Activated T-cell treated with anti-CD3 and anti-CD28 coated beads, Interleukin-2, amount 50 U/mL, for 72 hours (primary cell): ENCODE data around the gene PTPN13. TPM values are rescaled to one million over a fixed set of nuclear protein-coding genes. Genes with fewer than 3 reads are reported as not detected.
A peak's percentile ranks its signal among the peaks of the same experiment; 100 is the strongest.

Source experiments
- ATAC-seq, 2 donors: fragments of 150-1000 bp; cut with Tn5 transposase; replicated peaks in 1 of 2; 2 replicates each; pipeline ENCODE4 v1.10.0; 2021; ENCODE audit warnings: moderate library complexity in 2 of 2, mild to moderate bottlenecking in 1 of 2
- DNase-seq, 2 donors: peaks; one replicate each; pipeline ENCODE4 v3.0.0; 2021 to 2022; ENCODE audit warnings: mixed read lengths in 1 of 2
- H3K27ac Mint-ChIP-seq: one replicate; pipeline ENCODE4 v1.8.0; 2022; ENCODE audit warnings: mild to moderate bottlenecking, moderate library complexity, mixed read lengths
- H3K27me3 Mint-ChIP-seq: one replicate; pipeline ENCODE4 v1.8.0; 2022; ENCODE audit warnings: low read depth, mixed read lengths
- H3K36me3 Mint-ChIP-seq, 2 donors: one replicate each; pipeline ENCODE4 v1.8.0; 2022; ENCODE audit warnings: mixed read lengths in 2 of 2, mild to moderate bottlenecking in 1 of 2; ENCODE audit not compliant: insufficient read depth in 2 of 2
- H3K4me1 Mint-ChIP-seq: one replicate; pipeline ENCODE4 v1.8.0; 2022; ENCODE audit warnings: low read depth, mixed read lengths
- H3K4me3 Mint-ChIP-seq, 2 donors: one replicate each; pipeline ENCODE4 v1.8.0; 2022; ENCODE audit warnings: mild to moderate bottlenecking in 2 of 2, mixed read lengths in 2 of 2, moderate library complexity in 2 of 2
- H3K9me3 Mint-ChIP-seq, 2 donors: one replicate each; pipeline ENCODE4 v1.8.0; 2022; ENCODE audit warnings: mixed read lengths in 2 of 2
- total RNA-seq, 2 donors: library from RNA; stranded (reverse); gene quantifications; one replicate each; pipeline ENCODE4 v1.2.3, GENCODE V29; 2022

Gene PTPN13
- total RNA-seq, 2 donors from 2014 or later = 2.4 to 7.8 TPM

DNA sequence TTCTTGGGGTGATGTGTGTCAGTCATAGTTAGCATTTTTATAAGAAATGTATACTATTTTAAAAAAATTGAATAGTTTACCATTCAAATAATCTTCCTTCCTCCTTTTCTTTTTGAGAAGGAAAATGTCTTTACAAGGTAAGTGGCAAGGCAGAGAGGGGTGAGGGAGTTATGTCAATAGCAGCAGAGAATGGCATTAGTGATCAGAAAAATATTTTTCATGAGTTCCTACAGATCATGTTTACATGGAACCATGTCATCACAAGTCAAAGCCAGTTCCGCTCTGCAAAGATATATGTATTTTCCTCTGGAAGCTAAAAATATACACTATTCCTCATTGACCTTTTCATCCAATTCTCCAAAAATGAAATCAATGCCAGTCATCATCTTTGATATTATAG lies 67.3 kb downstream of the PTPN13 start:
- DNase-seq = no peak
- Mint-ChIP-seq H3K4me1 (peaks cover 4% of the 10 kb centered on the region), H3K4me3 (no peak overlapping the region), H3K36me3 (no peaks in the 10 kb centered on the region), H3K9me3 (no peaks in the 10 kb centered on the region), H3K27ac (no peak overlapping the region), H3K27me3 (no peaks in the 10 kb centered on the region)
- ATAC-seq = no peak

DNA sequence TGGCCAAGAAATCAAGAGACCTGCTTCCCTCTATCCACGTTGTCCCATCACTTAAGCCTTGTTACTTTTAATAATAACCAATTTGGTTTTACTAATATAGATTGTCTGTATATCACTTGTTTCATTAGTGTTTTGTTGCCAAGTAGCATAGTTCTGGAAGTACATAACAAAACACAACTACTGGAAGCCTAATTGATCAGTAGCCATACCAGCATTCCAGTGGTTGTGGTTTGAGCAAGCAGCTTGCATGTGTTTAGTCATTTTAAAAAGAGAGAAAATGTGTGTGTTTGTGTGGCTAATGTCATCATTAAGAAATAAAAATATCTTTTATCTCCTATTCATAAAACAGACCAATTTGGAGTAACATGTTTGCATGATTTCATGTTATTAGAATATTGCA lies 70.8 kb downstream of the PTPN13 start:
- no peaks in the 10 kb centered on the region for H3K27me3 Mint-ChIP-seq
- no peak overlapping the region for H3K27ac Mint-ChIP-seq
- no peaks in the 10 kb centered on the region for H3K9me3 Mint-ChIP-seq
- DNase-seq (no peak), ATAC-seq (no peak)
- no peak overlapping the region for H3K4me3 Mint-ChIP-seq
- H3K4me1 Mint-ChIP-seq = no peaks in the 10 kb centered on the region
- no peaks in the 10 kb centered on the region for H3K36me3 Mint-ChIP-seq

DNA sequence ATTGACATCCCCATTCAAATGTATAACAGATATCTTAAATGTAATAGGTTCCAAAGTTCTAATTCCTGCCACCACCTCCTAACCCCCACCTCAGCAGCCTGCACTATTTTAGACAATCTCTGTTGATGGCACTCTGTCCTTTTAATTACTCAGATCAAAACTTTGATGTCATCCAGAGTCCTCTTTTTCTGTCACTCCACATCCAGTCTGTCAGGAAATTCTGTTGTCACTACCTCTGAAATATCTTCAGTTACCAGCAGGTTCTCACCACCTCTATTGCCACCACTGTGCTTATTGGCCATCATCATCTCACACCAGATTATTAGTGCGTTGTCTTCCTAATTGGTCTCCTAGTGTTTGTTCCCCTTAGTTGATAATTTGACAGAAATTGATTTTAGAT lies 76.2 kb downstream of the PTPN13 start:
- Mint-ChIP-seq H3K4me1 (no peaks in the 10 kb centered on the region), H3K27ac (peak overlapping the region; percentile 76), H3K27me3 (no peaks in the 10 kb centered on the region), H3K4me3 (peak overlapping the region in 1 of 2 donors; percentile 58), H3K36me3 (no peaks in the 10 kb centered on the region), H3K9me3 (no peaks in the 10 kb centered on the region)
- ATAC-seq = peak in 1 of 2 donors; percentile 58
- DNase-seq = no peak

DNA sequence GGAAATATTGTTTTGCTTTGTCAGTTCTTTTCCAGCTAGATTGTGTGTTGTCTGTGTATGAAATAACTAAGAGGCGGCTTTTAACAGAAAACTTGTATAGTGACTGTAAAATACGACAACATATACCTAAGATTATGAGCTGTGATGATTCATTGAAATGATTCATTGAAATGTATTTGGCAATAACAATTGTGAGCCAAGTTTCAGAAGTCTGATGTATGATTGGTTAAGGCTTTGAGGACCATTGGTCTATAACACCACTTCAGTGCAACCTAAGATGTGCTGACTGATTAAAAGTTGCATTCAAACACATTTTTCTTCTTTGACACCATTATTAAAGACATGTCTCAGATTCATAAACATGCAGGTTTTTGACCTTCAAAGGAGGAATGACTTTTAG lies 76.6 kb downstream of the PTPN13 start:
- peak overlapping the region in 1 of 2 donors; percentile 58 for H3K4me3 Mint-ChIP-seq
- peak overlapping the region; percentile 76 for H3K27ac Mint-ChIP-seq
- DNase-seq (no peak), ATAC-seq (peak; percentile 40 to 73)
- no peaks in the 10 kb centered on the region for H3K9me3 Mint-ChIP-seq
- no peaks in the 10 kb centered on the region for H3K4me1 Mint-ChIP-seq
- H3K36me3 Mint-ChIP-seq = no peaks in the 10 kb centered on the region
- H3K27me3 Mint-ChIP-seq = no peaks in the 10 kb centered on the region

- Mint-ChIP-seq H3K27ac (no peak overlapping the region), H3K36me3 (no peaks in the 10 kb centered on the region), H3K9me3 (peaks cover 0 to 2% of the 10 kb centered on the region in 2 donors), H3K4me3 (no peak overlapping the region), H3K27me3 (no peaks in the 10 kb centered on the region), H3K4me1 (no peaks in the 10 kb centered on the region)
- DNase-seq = no peak
- ATAC-seq = no peak
These were observed 81.4 kb downstream of the PTPN13 start for GRCh38 chr4:86675548-86675947.

DNA sequence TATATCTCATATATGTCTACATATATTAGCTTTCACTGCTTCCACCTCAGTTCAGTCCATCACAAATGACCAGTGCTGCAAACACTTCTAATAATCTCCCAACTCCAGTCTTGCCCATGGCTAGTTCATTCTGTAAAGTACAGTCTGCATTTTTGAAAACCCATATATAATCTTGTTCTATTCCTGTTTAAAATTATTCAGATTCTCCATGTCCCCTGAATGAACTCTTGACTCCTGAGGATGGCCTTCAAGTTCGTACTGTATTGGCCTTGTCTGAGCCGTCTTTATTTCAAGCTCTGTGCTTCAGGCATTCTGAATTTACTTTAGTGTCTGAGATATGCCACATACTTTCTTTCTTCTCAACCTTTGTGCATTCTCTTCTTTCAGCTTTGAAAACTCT lies 84.7 kb downstream of the PTPN13 start:
- DNase-seq (no peak), ATAC-seq (no peak)
- Mint-ChIP-seq H3K4me1 (no peaks in the 10 kb centered on the region), H3K27me3 (no peaks in the 10 kb centered on the region), H3K36me3 (no peaks in the 10 kb centered on the region), H3K27ac (no peak overlapping the region), H3K9me3 (peaks cover 0 to 2% of the 10 kb centered on the region in 2 donors), H3K4me3 (no peak overlapping the region)

DNA sequence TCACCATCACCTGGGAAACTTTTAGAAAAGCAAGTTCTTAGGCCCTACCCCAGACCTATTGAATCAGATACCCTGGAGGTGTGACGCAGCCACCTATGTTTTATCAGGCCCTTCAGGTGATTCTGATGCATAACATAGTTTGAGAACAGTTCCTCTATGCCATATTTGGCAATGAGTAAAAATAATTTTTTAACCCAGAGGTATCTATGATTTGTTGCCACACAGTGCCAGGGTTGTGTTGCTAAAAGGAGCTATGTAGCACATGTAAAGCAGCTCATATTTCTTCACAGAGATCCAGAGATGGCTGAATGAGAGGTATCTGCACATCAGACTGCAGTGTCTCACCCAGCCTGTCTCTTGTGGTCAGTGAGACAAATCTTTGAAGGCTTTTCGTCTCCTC lies 85.3 kb downstream of the PTPN13 start:
- Mint-ChIP-seq H3K4me3 (no peak overlapping the region), H3K27me3 (no peaks in the 10 kb centered on the region), H3K9me3 (peaks cover 0 to 2% of the 10 kb centered on the region in 2 donors), H3K4me1 (no peaks in the 10 kb centered on the region), H3K27ac (no peak overlapping the region), H3K36me3 (no peaks in the 10 kb centered on the region)
- no peak for DNase-seq
- no peak for ATAC-seq

GRCh38 chr4:86683167-86683566 lies 89.1 kb downstream of the PTPN13 start:
- Mint-ChIP-seq H3K9me3 (no peaks in the 10 kb centered on the region), H3K27ac (no peak overlapping the region), H3K4me3 (no peak overlapping the region), H3K36me3 (no peaks in the 10 kb centered on the region), H3K4me1 (no peaks in the 10 kb centered on the region), H3K27me3 (no peaks in the 10 kb centered on the region)
- no peak for DNase-seq
- no peak for ATAC-seq

GRCh38 chr4:86683983-86684382 lies 89.9 kb downstream of the PTPN13 start:
- H3K27me3 Mint-ChIP-seq = no peaks in the 10 kb centered on the region
- H3K9me3 Mint-ChIP-seq = no peaks in the 10 kb centered on the region
- DNase-seq (no peak), ATAC-seq (no peak)
- H3K4me3 Mint-ChIP-seq = no peak overlapping the region
- H3K4me1 Mint-ChIP-seq = no peaks in the 10 kb centered on the region
- no peak overlapping the region for H3K27ac Mint-ChIP-seq
- H3K36me3 Mint-ChIP-seq = no peaks in the 10 kb centered on the region

DNA sequence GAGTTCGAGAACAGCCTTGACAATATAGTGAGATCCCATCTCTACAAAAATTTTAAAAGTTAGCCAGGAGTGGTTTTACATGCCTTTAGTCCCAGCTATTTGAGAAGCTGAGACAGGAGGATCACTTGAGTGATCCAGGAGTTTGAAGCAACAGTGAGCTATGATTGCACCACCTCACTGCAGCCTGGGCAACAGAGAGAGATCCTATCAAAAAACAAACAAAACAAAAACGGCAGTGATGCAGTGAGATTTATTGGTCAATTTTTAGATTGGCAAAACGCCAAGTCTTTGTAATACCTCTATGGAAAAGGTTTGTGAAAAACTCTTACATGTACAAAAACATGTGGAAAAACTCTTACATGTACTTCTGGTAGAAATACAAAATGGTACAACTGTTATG lies 91.3 kb downstream of the PTPN13 start:
- Mint-ChIP-seq H3K27me3 (peaks cover 6% of the 10 kb centered on the region), H3K4me1 (no peaks in the 10 kb centered on the region), H3K9me3 (no peaks in the 10 kb centered on the region), H3K4me3 (no peak overlapping the region), H3K36me3 (no peaks in the 10 kb centered on the region), H3K27ac (no peak overlapping the region)
- ATAC-seq (no peak), DNase-seq (no peak)

DNA sequence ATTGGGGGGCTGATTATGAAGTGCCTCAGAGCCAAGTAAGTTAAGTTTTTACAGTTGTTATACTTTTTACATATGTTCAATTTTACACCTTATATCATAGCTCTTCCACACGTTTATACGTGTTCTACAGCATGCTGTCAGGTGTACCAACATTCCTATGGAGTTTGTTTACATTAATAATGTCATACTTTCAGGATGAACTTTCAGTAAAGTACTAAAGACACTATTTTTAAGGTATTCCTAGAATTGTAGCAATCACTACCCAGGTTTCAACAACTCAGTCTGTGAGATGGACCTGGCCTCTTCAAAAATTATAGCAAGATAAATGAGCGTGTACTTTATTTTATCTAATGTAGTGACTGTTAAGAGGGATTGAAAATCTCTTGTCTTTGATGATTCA lies 92.6 kb downstream of the PTPN13 start:
- peaks cover 6% of the 10 kb centered on the region for H3K27me3 Mint-ChIP-seq
- H3K4me3 Mint-ChIP-seq = no peak overlapping the region
- H3K9me3 Mint-ChIP-seq = no peaks in the 10 kb centered on the region
- no peaks in the 10 kb centered on the region for H3K36me3 Mint-ChIP-seq
- DNase-seq (no peak), ATAC-seq (no peak)
- no peaks in the 10 kb centered on the region for H3K4me1 Mint-ChIP-seq
- H3K27ac Mint-ChIP-seq = no peak overlapping the region

DNA sequence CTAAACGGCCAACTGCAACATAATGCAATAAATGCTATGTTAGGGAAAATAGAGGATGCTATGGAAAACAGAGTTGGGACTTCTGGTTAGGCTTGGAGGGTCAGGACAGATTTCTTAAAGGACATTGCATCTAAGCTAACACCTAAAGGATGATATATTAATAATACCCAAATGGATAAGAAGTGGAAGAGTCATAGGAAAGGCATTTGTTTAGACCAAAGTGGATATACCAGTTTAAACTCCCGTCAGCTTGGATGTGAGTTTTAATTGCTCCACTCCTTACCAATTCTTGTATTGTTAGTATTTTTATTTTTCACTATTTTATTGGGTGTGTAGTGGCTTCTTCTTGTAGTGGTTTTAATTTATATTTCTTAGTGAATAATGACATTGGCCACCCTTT lies 93.9 kb downstream of the PTPN13 start:
- Mint-ChIP-seq H3K36me3 (no peaks in the 10 kb centered on the region), H3K4me3 (no peak overlapping the region), H3K27ac (no peak overlapping the region), H3K9me3 (no peaks in the 10 kb centered on the region), H3K4me1 (no peaks in the 10 kb centered on the region), H3K27me3 (peaks cover 6% of the 10 kb centered on the region)
- ATAC-seq (no peak), DNase-seq (no peak)

DNA sequence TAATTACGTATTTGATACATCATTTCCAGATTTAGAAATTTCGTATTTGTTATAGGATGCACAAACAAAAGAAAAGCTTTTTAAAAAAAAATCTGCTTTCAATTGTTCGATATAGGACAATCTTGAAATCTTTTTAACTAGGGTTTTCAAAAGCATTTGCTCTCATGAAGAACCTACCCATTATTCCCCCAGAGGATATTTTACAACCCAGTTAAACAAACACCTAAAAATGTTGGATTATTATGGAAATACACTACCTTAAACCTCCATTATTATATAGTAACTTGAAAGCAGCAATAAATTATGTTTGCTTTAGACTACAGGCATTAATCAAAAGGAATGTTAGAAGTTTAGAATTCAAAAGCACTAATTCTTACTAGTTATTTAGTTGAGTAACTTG lies 110.5 kb downstream of the PTPN13 start:
- Mint-ChIP-seq H3K36me3 (no peaks in the 10 kb centered on the region), H3K4me3 (no peak overlapping the region), H3K9me3 (no peaks in the 10 kb centered on the region), H3K27ac (no peak overlapping the region), H3K4me1 (no peaks in the 10 kb centered on the region), H3K27me3 (no peaks in the 10 kb centered on the region)
- ATAC-seq (no peak), DNase-seq (no peak)

DNA sequence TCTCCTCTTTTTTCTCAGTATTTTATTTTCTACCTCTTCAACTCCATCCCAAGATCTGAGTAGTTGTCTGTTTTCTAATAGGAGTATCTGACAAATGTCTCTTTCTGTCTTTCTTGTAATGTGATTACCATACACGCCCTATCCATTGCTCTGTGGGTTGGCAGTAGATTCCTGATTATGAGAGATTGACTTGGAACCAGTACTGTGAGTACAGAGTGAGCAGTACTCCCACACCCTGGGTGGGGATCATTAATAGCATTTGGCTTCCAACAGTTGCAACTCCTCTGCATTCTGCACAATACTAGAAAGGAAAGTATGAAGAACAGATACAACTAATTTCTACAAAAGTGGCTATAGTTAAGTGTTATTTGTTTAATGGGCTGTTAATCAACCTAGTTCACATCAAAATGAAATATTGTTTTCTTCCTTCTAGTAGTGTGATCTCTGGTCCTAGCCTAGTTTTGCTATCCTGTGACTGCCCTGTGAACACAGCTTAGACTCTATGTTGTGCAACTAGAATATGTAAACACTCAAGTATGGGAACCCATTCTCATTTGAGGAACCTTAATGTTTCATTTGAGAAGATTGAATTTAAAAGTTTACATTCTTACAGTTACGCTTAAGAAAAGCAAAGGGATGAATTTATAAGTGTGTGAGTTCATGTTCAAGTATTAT lies 112.9 kb downstream of the PTPN13 start:
- Mint-ChIP-seq H3K9me3 (no peaks in the 10 kb centered on the region), H3K27me3 (no peaks in the 10 kb centered on the region), H3K4me1 (no peaks in the 10 kb centered on the region), H3K36me3 (no peaks in the 10 kb centered on the region), H3K27ac (no peak overlapping the region), H3K4me3 (no peak overlapping the region)
- ATAC-seq (no peak), DNase-seq (no peak)
